ENCODE data around the gene KRT80. TPM values are rescaled to one million over a fixed set of nuclear protein-coding genes. Genes with fewer than 3 reads are reported as not detected.
A peak's percentile ranks its signal among the peaks of the same experiment; 100 is the strongest.

The KRT80 gene
- total and polyA plus RNA-seq, 3 donors from 2014 or later, result 0.50 to 1.0 (median 0.94) TPM

GRCh38 chr12:52148464-52149181 lies 43.2 kb downstream of the KRT80 start:
- WGBS, 2 donors, result 30 to 81% methylated on average over 2 to 14 of the region's 14 CpGs
- peak overlapping the region; percentile 60 to 82 for H3K27ac ChIP-seq
- no peaks in the 10 kb centered on the region for H3K27me3 ChIP-seq
- no peaks in the 10 kb centered on the region for H3K36me3 ChIP-seq (ENCODE audit: low read depth, missing control alignments)
- H3K4me3 ChIP-seq, result no peak overlapping the region
- TF ChIP-seq POLR2A (IDR thresholded peaks at IDR 0.05), result no peak
- TF ChIP-seq CTCF (IDR thresholded peaks at IDR 0.05), result no peak
- H3K9me3 ChIP-seq, result no peaks in the 10 kb centered on the region
- intact Hi-C loops (cut with DNase I; ENCODE audit: low total_unique reads), result no loop called here
- peaks cover 44% of the 10 kb centered on the region for H3K4me1 ChIP-seq
- DNase-seq, result no peak

- no peak overlapping the region for H3K4me3 ChIP-seq
- H3K27ac ChIP-seq, result peak overlapping the region; percentile 60 to 82
- TF ChIP-seq CTCF (IDR thresholded peaks at IDR 0.05) (no peak), POLR2A (IDR thresholded peaks at IDR 0.05) (no peak)
- H3K36me3 ChIP-seq (ENCODE audit: low read depth, missing control alignments), result no peaks in the 10 kb centered on the region
- no peaks in the 10 kb centered on the region for H3K9me3 ChIP-seq
- H3K4me1 ChIP-seq, result peaks cover 44% of the 10 kb centered on the region
- H3K27me3 ChIP-seq, result no peaks in the 10 kb centered on the region
- 62 to 82% methylated on average over 3 to 10 of the region's 10 CpGs for WGBS, 2 donors
- intact Hi-C loops (cut with DNase I; ENCODE audit: low total_unique reads), result no loop called here
- DNase-seq, result no peak
Observed at GRCh38 chr12:52147964-52148463, 43.8 kb downstream of the KRT80 start.

GRCh38 chr12:52147367-52147963 lies 44.3 kb downstream of the KRT80 start:
- Histone ChIP-seq H3K9me3 (no peaks in the 10 kb centered on the region), H3K4me3 (no peak overlapping the region), H3K36me3 (ENCODE audit: low read depth, missing control alignments) (no peaks in the 10 kb centered on the region), H3K27me3 (no peaks in the 10 kb centered on the region), H3K27ac (peak overlapping the region; percentile 60 to 82), H3K4me1 (peaks cover 44% of the 10 kb centered on the region)
- TF ChIP-seq CTCF (IDR thresholded peaks at IDR 0.05) (no peak), POLR2A (IDR thresholded peaks at IDR 0.05) (no peak)
- intact Hi-C loops (cut with DNase I; ENCODE audit: low total_unique reads), result no loop called here
- DNase-seq, result peak; percentile 81
- 68 to 94% methylated on average over 3 to 14 of the region's 17 CpGs for WGBS, 2 donors

- intact Hi-C loops (cut with DNase I; ENCODE audit: low total_unique reads), result no loop called here
- Histone ChIP-seq H3K27me3 (no peaks in the 10 kb centered on the region), H3K36me3 (ENCODE audit: low read depth, missing control alignments) (no peaks in the 10 kb centered on the region), H3K27ac (peak overlapping the region; percentile 15 to 82), H3K4me3 (no peak overlapping the region), H3K4me1 (peaks cover 44% of the 10 kb centered on the region), H3K9me3 (no peaks in the 10 kb centered on the region)
- 84 to 88% methylated on average over 7 to 10 of the region's 11 CpGs for WGBS, 2 donors
- no peak for DNase-seq
- TF ChIP-seq POLR2A (IDR thresholded peaks at IDR 0.05), result no peak
- no peak for TF ChIP-seq CTCF (IDR thresholded peaks at IDR 0.05)
Observed at GRCh38 chr12:52146822-52147366, 44.9 kb downstream of the KRT80 start.
